ENCODE data around the gene KDM2B. TPM values are rescaled to one million over a fixed set of nuclear protein-coding genes. Genes with fewer than 3 reads are reported as not detected.
A peak's percentile ranks its signal among the peaks of the same experiment; 100 is the strongest.

The KDM2B gene
- total and polyA plus RNA-seq, 2 donors (not counting 3 experiments of a cell fraction or from before 2014, with no cell fraction given) = 26.8 to 37.3 TPM

GRCh38 chr12:121581686-121582429 is 1.0 kb upstream of the KDM2B start:
- Histone ChIP-seq H3K9me3 (replicated peaks; ENCODE audit: control insufficient read depth, insufficient read depth, low read length) (no peaks in the 10 kb centered on the region), H3K4me3 (replicated peaks in 1 of 3; ENCODE audit: insufficient read depth in 1 of 3, low read depth in 1 of 3, low read length in 3 of 3) (no peak overlapping the region)

GRCh38 chr12:121579981-121580868 is 598 bp downstream of the KDM2B start:
- dilution Hi-C loops (cut with MboI; ENCODE audit: extremely low pct_ligation_motif_present, low sequenced_read_pairs) (no loop called here), intact Hi-C loops (cut with micrococcal nuclease) (loop anchor here (2.0 to 5.0 kb wide), 2 partner anchors 27 to 212 kb away; partner anchors contain the start of gene RHOF)
- FAIRE-seq = peak; percentile 68
- Histone ChIP-seq H3K9me3 (replicated peaks; ENCODE audit: control insufficient read depth, insufficient read depth, low read length) (no peaks in the 10 kb centered on the region), H3K9ac (replicated peaks; ENCODE audit: extremely low read depth, insufficient read depth, low read length) (peak overlapping the region; percentile 79), H2AFZ (ENCODE audit: low read depth, low read length) (peak overlapping the region; percentile 70), H3K79me2 (ENCODE audit: control insufficient read depth, insufficient read depth, low read length) (no peaks in the 10 kb centered on the region), H3K27me3 (ENCODE audit: control insufficient read depth in 2 of 2, insufficient read depth in 2 of 2, low read length in 2 of 2) (no peaks in the 10 kb centered on the region), H3K36me3 (ENCODE audit: control insufficient read depth in 2 of 2, extremely low read depth in 1 of 2, insufficient read depth in 2 of 2, low read length in 2 of 2) (no peaks in the 10 kb centered on the region), H3K4me3 (replicated peaks in 1 of 3; ENCODE audit: insufficient read depth in 1 of 3, low read depth in 1 of 3, low read length in 3 of 3) (peak overlapping the region; percentile 59 to 84 (median 76)), H3K27ac (ENCODE audit: insufficient read depth, low read depth, low read length) (peak overlapping the region; percentile 73), H3K4me1 (ENCODE audit: control insufficient read depth, extremely low read depth, insufficient read depth, low read length) (peaks cover 33% of the 10 kb centered on the region), H4K20me1 (replicated peaks; ENCODE audit: control insufficient read depth, extremely low read depth, insufficient read depth, low read length) (no peaks in the 10 kb centered on the region), H3K9me1 (replicated peaks; ENCODE audit: control insufficient read depth, extremely low read depth, insufficient read depth, low read length) (no peaks in the 10 kb centered on the region), H3K4me2 (ENCODE audit: insufficient read depth, low read length) (peak overlapping the region; percentile 95)
- ChIA-PET POLR2A (interaction anchor here (0.7 to 1.1 kb wide), 6 partner anchors 11 to 483 kb away, joined by 3 to 11 read pairs (median 4); no protein-coding TSS in a partner anchor), CTCF (interaction anchor here (0.6 to 4.1 kb wide), 13 partner anchors 14 to 189 kb away, joined by 3 to 35 read pairs (median 3); partner anchors contain the start of genes MORN3 and ORAI1)
- TF ChIP-seq, protein P1, sequence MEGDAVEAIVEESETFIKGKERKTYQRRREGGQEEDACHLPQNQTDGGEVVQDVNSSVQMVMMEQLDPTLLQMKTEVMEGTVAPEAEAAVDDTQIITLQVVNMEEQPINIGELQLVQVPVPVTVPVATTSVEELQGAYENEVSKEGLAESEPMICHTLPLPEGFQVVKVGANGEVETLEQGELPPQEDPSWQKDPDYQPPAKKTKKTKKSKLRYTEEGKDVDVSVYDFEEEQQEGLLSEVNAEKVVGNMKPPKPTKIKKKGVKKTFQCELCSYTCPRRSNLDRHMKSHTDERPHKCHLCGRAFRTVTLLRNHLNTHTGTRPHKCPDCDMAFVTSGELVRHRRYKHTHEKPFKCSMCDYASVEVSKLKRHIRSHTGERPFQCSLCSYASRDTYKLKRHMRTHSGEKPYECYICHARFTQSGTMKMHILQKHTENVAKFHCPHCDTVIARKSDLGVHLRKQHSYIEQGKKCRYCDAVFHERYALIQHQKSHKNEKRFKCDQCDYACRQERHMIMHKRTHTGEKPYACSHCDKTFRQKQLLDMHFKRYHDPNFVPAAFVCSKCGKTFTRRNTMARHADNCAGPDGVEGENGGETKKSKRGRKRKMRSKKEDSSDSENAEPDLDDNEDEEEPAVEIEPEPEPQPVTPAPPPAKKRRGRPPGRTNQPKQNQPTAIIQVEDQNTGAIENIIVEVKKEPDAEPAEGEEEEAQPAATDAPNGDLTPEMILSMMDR (IDR thresholded peaks at IDR 0.05; ENCODE audit: extremely low read depth in 1 of 2, insufficient read depth in 1 of 2, low read depth in 1 of 2, low read length in 2 of 2) = no peak
- TF ChIP-seq POLR2A (IDR thresholded peaks at IDR 0.05; ENCODE audit: low read depth, low read length) = peak; percentile 17
- DNase-seq (ENCODE audit: low read depth, low spot score) = peak; percentile 58
- no TSS peak for BruUV-seq (replicated peaks)

More at GRCh38 chr12:121581686-121582429, 1.0 kb upstream of the KDM2B start:
- Histone ChIP-seq H3K27me3 (ENCODE audit: control insufficient read depth in 2 of 2, insufficient read depth in 2 of 2, low read length in 2 of 2) (no peaks in the 10 kb centered on the region), H2AFZ (ENCODE audit: low read depth, low read length) (peak overlapping the region; percentile 9), H3K36me3 (ENCODE audit: control insufficient read depth in 2 of 2, extremely low read depth in 1 of 2, insufficient read depth in 2 of 2, low read length in 2 of 2) (no peaks in the 10 kb centered on the region), H3K4me2 (ENCODE audit: insufficient read depth, low read length) (peak overlapping the region; percentile 82), H3K4me1 (ENCODE audit: control insufficient read depth, extremely low read depth, insufficient read depth, low read length) (peaks cover 33% of the 10 kb centered on the region), H3K27ac (ENCODE audit: insufficient read depth, low read depth, low read length) (peak overlapping the region; percentile 49), H3K79me2 (ENCODE audit: control insufficient read depth, insufficient read depth, low read length) (no peaks in the 10 kb centered on the region), H3K9ac (replicated peaks; ENCODE audit: extremely low read depth, insufficient read depth, low read length) (peak overlapping the region; percentile 25), H3K9me1 (replicated peaks; ENCODE audit: control insufficient read depth, extremely low read depth, insufficient read depth, low read length) (no peaks in the 10 kb centered on the region), H4K20me1 (replicated peaks; ENCODE audit: control insufficient read depth, extremely low read depth, insufficient read depth, low read length) (no peaks in the 10 kb centered on the region)
- FAIRE-seq (no peak), DNase-seq (ENCODE audit: low read depth, low spot score) (peak; percentile 21)
- ChIA-PET CTCF (interaction anchor here (4.1 to 5.7 kb wide), 2 partner anchors 29 to 87 kb away, joined by 30 to 38 read pairs; partner anchors contain the start of gene MORN3), POLR2A (no interaction called here)
- no peak for TF ChIP-seq GATA2 (IDR thresholded peaks at IDR 0.05; ENCODE audit: insufficient read depth, insufficient read length, low read depth, low read length)
- no peak for TF ChIP-seq JUN (IDR thresholded peaks at IDR 0.05; ENCODE audit: borderline replicate concordance, insufficient read depth, insufficient read length, low read depth)
- TF ChIP-seq EZH2 (IDR thresholded peaks at IDR 0.05; ENCODE audit: borderline replicate concordance, low read depth, low read length, severe bottlenecking) = no peak
- TF ChIP-seq POLR2AphosphoS5 (IDR thresholded peaks at IDR 0.05; ENCODE audit: insufficient read depth, low read depth, low read length) = no peak
- BruUV-seq (replicated peaks) = no TSS peak
- dilution Hi-C loops (cut with MboI; ENCODE audit: extremely low pct_ligation_motif_present, low sequenced_read_pairs) (no loop called here), intact Hi-C loops (cut with micrococcal nuclease) (loop anchor here (1.0 to 5.0 kb wide), 3 partner anchors 29 to 210 kb away; partner anchors contain the start of gene RHOF)
